Psoas muscle (tissue), 8 donors: ENCODE data around the gene SPG11. TPM values are rescaled to one million over a fixed set of nuclear protein-coding genes. Genes with fewer than 3 reads are reported as not detected.

Experiments used
- ATAC-seq, 4 donors: fragments of 200-7000 bp; cut with Tn5 transposase; one replicate each; pipeline ENCODE4 v1.9.1; 2020; ENCODE audit warnings: moderate library complexity in 3 of 4, mild to moderate bottlenecking in 2 of 4
- DNase-seq, 2 donors: peaks; one replicate each; pipeline ENCODE4 v3.0.0-alpha.2; 2020
- H3K27ac ChIP-seq: fragments of 200-600 bp; one replicate; pipeline ENCODE4 v1.8.0; 2022
- H3K27me3 ChIP-seq, 3 donors: fragments of 200-600 bp in 1 of 3; one replicate each; pipeline versions ENCODE4 v1.6.1 to v1.8.0; 2013 to 2022; ENCODE audit warnings: low read length in 2 of 3, mild to moderate bottlenecking in 2 of 3, moderate library complexity in 1 of 3; ENCODE audit not compliant: insufficient read depth in 3 of 3
- H3K36me3 ChIP-seq, 2 donors: fragments of 200-600 bp in 1 of 2; one replicate each; pipeline versions ENCODE4 v1.6.1 to v1.8.0; 2013 to 2022; ENCODE audit warnings: low read depth in 1 of 2, mild to moderate bottlenecking in 1 of 2, moderate library complexity in 1 of 2; ENCODE audit not compliant: insufficient read depth in 1 of 2
- H3K4me1 ChIP-seq: fragments of 200-600 bp; one replicate; pipeline ENCODE4 v1.8.0; 2022
- H3K4me3 ChIP-seq: fragments of 200-600 bp; one replicate; pipeline ENCODE4 v1.8.0; 2022; ENCODE audit warnings: mild to moderate bottlenecking
- H3K9me3 ChIP-seq: fragments of 200-600 bp; one replicate; pipeline ENCODE4 v1.8.0; 2022
- CTCF ChIP-seq: fragments of 200-600 bp; IDR thresholded peaks from one replicate; pipeline ENCODE4 v1.8.0; 2022; ENCODE audit warnings: antibody characterized with exemption
- WGBS, 3 donors: extraction: QIAGEN DNeasy Blood & Tissue Kit; methylation state at CpG; one replicate each; pipeline versions ENCODE4 v1.1.6 to v1.1.7; 2013; 5-methylcytosine and 5-hydroxymethylcytosine counted together
- intact Hi-C, 2 donors: fragments of 100-400 bp; cut with DNase I; formaldehyde crosslinking; loops; one replicate each; pipeline versions ENCODE4 v1.11.0 to v1.14.2; 2022
- polyA plus RNA-seq, 3 donors: library from polyadenylated mRNA; stranded (reverse); fragments of 200-250 nt; gene quantifications; one replicate each; pipeline ENCODE4 v1.2.3, GENCODE V29; 2013
- total RNA-seq, 4 donors: library from RNA; stranded (reverse); fragmentation: NEBNext Ultra II Directional in 2 of 4; extraction: Animal tissue kit (Norgen Biotek cat#: 25700) in 2 of 4; gene quantifications; one replicate each; pipeline versions ENCODE4 v1.2.1 to v1.2.4, GENCODE V29; 2021 to 2023
- donor health status: healthy with polysubstance abuse.
- donor health status: DM: no; HTN: no; CAD: no; lungs with moderate emphysema.
- donor health status: Bipolar disorder and iron deficiency.
- donor health status: healthy.
- donor health status: DM: yes; HTN: yes; CAD: no.
- donor health status: DM: no; HTN: no; CAD: no.
- donor health status: DM: no; HTN: no; CAD: no.
- donor health status: DM: yes; HTN: yes; CAD: no.

Gene SPG11
- total and polyA plus RNA-seq, 7 donors, result 10.3 to 38.1 (median 26.3) TPM

- Histone ChIP-seq H3K4me1 (no peaks in the 10 kb centered on the region), H3K27ac (no peak overlapping the region), H3K9me3 (no peaks in the 10 kb centered on the region), H3K36me3 (peaks cover 9 to 100% of the 10 kb centered on the region in 2 donors), H3K27me3 (no peaks in the 10 kb centered on the region), H3K4me3 (no peak overlapping the region)
- DNase-seq (no peak), ATAC-seq (no peak)
- intact Hi-C loops, result loop anchor here in 1 of 2 donors (10.0 kb wide), 1 partner anchor 143 kb away; the partner anchor contains the start of gene TRIM69
- 86 to 93% (median 91%) methylated on average over 1 of the region's 1 CpG for WGBS, 3 donors
- TF ChIP-seq CTCF, result no peak
Measured at GRCh38 chr15:44591326-44591725, 72.1 kb downstream of the SPG11 start.

GRCh38 chr15:44588541-44588940, 74.9 kb downstream of the SPG11 start:
- Histone ChIP-seq H3K36me3 (peaks cover 12 to 100% of the 10 kb centered on the region in 2 donors), H3K27me3 (no peaks in the 10 kb centered on the region), H3K4me3 (no peak overlapping the region), H3K27ac (no peak overlapping the region), H3K4me1 (no peaks in the 10 kb centered on the region), H3K9me3 (no peaks in the 10 kb centered on the region)
- ATAC-seq (no peak), DNase-seq (no peak)
- intact Hi-C loops, result no loop called here
- WGBS, 3 donors, result 87 to 93% (median 91%) methylated on average over 5 of the region's 5 CpGs
- no peak for TF ChIP-seq CTCF

GRCh38 chr15:44585633-44586032, 77.8 kb downstream of the SPG11 start:
- Histone ChIP-seq H3K27me3 (no peaks in the 10 kb centered on the region), H3K36me3 (peaks cover 15 to 93% of the 10 kb centered on the region in 2 donors), H3K9me3 (no peaks in the 10 kb centered on the region), H3K4me3 (no peak overlapping the region), H3K27ac (no peak overlapping the region), H3K4me1 (no peaks in the 10 kb centered on the region)
- intact Hi-C loops, result no loop called here
- no peak for TF ChIP-seq CTCF
- 90 to 98% (median 97%) methylated on average over 2 of the region's 2 CpGs for WGBS, 3 donors
- no peak for DNase-seq
- ATAC-seq, result no peak

- TF ChIP-seq CTCF, result peak; percentile 22
- no peak overlapping the region for H3K4me3 ChIP-seq
- intact Hi-C loops, result no loop called here
- 79 to 87% (median 87%) methylated on average over 5 of the region's 5 CpGs for WGBS, 3 donors
- DNase-seq, result no peak
- H3K27me3 ChIP-seq, result no peaks in the 10 kb centered on the region
- no peak overlapping the region for H3K27ac ChIP-seq
- peak in 3 of 4 donors; percentile 45 to 67 (median 49) for ATAC-seq
- no peaks in the 10 kb centered on the region for H3K9me3 ChIP-seq
- peaks cover 10 to 93% of the 10 kb centered on the region in 2 donors for H3K36me3 ChIP-seq
- no peaks in the 10 kb centered on the region for H3K4me1 ChIP-seq
Measured at GRCh38 chr15:44584162-44584749, 79.2 kb downstream of the SPG11 start.

GRCh38 chr15:44580105-44580504, 83.4 kb downstream of the SPG11 start:
- Histone ChIP-seq H3K4me3 (no peak overlapping the region), H3K36me3 (peaks cover 8 to 54% of the 10 kb centered on the region in 2 donors), H3K27ac (no peak overlapping the region), H3K27me3 (no peaks in the 10 kb centered on the region), H3K9me3 (no peaks in the 10 kb centered on the region), H3K4me1 (no peaks in the 10 kb centered on the region)
- no peak for TF ChIP-seq CTCF
- 91 to 93% (median 91%) methylated on average over 2 of the region's 2 CpGs for WGBS, 3 donors
- no peak for ATAC-seq
- no peak for DNase-seq
- intact Hi-C loops, result no loop called here
